GM08714 (cell line): ENCODE measurements around the gene HBP1.
"Not testable (repeated sequence)": the region's sequence is repeated elsewhere in the genome, so short reads cannot be mapped to it uniquely, and the experiment has no call there.

Experiments
- H3K4me3 ChIP-seq: fragments of 200-500 bp; sonication (Bioruptor generic); 2 replicates; pipeline ENCODE4 v1.5.1; 2014; ENCODE audit warnings: mild to moderate bottlenecking, low read length, inconsistent platforms
- ZNF274 ChIP-seq: IDR thresholded peaks from 2 replicates; pipeline ENCODE4 v1.6.1; 2012; ENCODE audit warnings: mild to moderate bottlenecking, low read depth, low read length

The HBP1 gene

GRCh38 chr7:107168233-107169119 lies at the start of gene HBP1:
HBP1 (plus strand) TSS chr7:107169003; CDS start chr7:107179894, 10,891 bp downstream.
- no peak for TF ChIP-seq ZNF274
- peak within 1 kb of the TSS; percentile 78 for H3K4me3 ChIP-seq

GRCh38 chr7:107119376-107120105 lies 49.3 kb upstream of the HBP1 start:
- H3K4me3 ChIP-seq = no peak overlapping the region
- no peak for TF ChIP-seq ZNF274

GRCh38 chr7:107122486-107122911 lies 46.3 kb upstream of the HBP1 start:
- no peak overlapping the region for H3K4me3 ChIP-seq
- no peak for TF ChIP-seq ZNF274

GRCh38 chr7:107123392-107123791 lies 45.4 kb upstream of the HBP1 start:
- no peak for TF ChIP-seq ZNF274
- H3K4me3 ChIP-seq = no peak overlapping the region

- no peak for TF ChIP-seq ZNF274
- no peak overlapping the region for H3K4me3 ChIP-seq
These were observed 43.3 kb upstream of the HBP1 start for GRCh38 chr7:107125475-107125874.

- TF ChIP-seq ZNF274 = no peak
- H3K4me3 ChIP-seq = no peak overlapping the region
These were observed 40.6 kb upstream of the HBP1 start for GRCh38 chr7:107128217-107128616.

GRCh38 chr7:107128748-107129147 lies 40.1 kb upstream of the HBP1 start:
- TF ChIP-seq ZNF274 = no peak
- H3K4me3 ChIP-seq = no peak overlapping the region

- H3K4me3 ChIP-seq = no peak overlapping the region
These were observed 38.1 kb upstream of the HBP1 start for GRCh38 chr7:107130487-107131220.

GRCh38 chr7:107133396-107133795 lies 35.4 kb upstream of the HBP1 start:
- no peak overlapping the region for H3K4me3 ChIP-seq
- TF ChIP-seq ZNF274 = no peak

More at GRCh38 chr7:107130487-107131220, 38.1 kb upstream of the HBP1 start:
- TF ChIP-seq ZNF274 = no peak

GRCh38 chr7:107138696-107139420 lies 29.9 kb upstream of the HBP1 start:
- H3K4me3 ChIP-seq = no peak overlapping the region
- TF ChIP-seq ZNF274 = no peak

- not testable (repeated sequence) for H3K4me3 ChIP-seq
These were observed 24.9 kb upstream of the HBP1 start for GRCh38 chr7:107143875-107144274.

GRCh38 chr7:107145067-107145838 lies 23.6 kb upstream of the HBP1 start:
- no peak for TF ChIP-seq ZNF274

More at GRCh38 chr7:107145067-107145838, 23.6 kb upstream of the HBP1 start:
- no peak overlapping the region for H3K4me3 ChIP-seq
